Stimulated activated CD8-positive, alpha-beta memory T cell treated with anti-CD3 and anti-CD28 coated beads, Interleukin-4, amount 100 ng/mL, for 48 hours (primary cell): Measurements from ENCODE around the gene AP3D1.
"Not testable (repeated sequence)": the region's sequence is repeated elsewhere in the genome, so short reads cannot be mapped to it uniquely, and the experiment has no call there.

Source experiments
- DNase-seq: peaks from one replicate; pipeline ENCODE4 v3.0.0-alpha.2; 2020

Gene AP3D1

DNA sequence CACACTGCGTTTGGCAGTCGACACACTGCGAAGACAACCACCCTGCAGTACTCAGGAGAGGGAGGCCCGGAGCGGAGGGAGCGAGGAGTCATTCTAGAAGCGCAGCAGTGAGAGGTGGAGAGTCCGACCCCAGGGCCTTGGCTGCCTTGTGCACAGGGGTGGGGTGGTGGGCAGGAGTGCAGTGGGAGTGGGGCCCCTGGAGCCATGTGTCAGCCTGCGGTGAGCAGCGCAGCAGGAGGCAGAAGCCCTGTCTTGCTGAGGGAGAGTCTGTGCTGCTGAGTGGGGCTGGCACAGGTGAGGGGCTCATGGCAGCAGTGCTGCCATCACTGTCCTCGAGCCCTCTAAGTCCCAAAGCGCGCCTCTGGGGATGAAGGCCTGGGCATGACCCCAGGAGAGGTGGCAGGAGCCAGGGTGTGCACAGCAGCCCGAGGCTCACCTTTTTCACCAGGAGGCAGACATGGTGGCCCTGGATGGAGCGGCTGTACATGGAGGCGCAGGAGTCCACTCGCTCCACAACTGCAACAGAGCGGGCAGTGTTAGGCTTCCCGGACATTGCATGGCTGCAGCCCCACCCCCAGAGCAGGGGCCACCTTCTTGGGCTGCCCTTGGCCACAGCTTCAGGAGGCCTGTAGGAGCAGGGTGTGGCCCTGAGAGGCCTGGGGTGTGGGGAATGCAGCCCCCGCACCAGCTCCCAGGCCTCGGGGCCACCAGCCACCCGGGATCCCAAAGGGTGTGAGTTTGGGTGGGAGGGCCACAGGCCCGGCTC is 42.9 kb downstream of the AP3D1 start:
- no peak for DNase-seq

- DNase-seq = no peak
These were observed 48.2 kb downstream of the AP3D1 start for GRCh38 chr19:2103045-2103707.

- DNase-seq = no peak
These were observed 49.7 kb downstream of the AP3D1 start for GRCh38 chr19:2101417-2102335.

DNA sequence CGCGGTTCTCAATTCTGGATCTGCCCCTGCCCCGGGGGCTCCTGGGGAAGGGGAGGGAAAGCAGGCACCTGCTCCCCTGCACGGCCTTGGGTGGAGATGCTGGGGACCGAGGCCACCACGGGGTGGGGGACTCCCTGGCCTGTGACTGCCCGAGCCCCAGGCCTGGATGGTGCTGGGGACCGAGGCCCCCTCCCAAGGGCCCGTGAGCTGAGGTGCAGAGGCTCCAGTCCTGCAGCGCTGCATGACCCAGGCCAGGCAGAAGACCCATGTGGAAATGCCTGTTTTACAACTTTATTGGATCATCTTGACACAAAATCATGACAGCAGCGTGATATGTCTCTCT is 50.7 kb downstream of the AP3D1 start:
- no peak for DNase-seq

DNA sequence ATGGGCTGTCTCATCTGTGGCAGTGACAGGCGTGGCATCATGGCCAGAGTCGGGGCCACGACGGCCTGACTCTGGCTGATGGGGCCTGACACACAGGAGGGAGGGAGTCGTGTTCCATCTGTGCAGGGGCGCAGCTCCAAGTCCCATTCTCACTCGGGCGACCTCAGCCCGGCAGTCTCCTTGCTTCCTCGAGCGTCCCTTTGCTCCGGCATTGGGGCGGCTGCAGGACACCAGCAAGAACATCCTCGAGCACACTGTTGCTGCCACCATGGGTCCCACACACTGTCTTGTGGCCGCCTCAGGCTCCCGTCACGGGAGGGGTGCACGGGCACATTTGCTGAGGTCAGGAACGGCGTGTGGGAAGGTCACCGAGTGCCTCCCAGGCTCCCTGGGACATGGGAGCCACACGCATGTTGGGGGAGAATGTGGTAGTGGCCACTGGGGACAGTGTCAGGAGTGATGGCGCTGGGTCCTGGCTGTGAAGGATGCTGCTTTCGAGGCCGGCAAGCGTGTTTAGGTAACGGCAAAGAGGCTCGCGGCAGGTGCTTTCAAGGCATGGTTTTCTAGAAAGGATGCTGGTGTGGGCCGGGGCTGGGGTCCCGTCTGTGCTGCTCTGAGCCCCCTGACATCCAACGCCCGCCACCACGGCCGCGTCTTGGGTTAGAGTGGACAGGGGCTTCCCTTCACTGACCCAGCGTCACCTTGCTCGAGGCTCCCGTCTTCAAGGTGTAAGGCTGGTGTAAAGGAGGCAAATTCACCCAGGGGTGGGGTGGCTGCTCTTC is 51.2 kb downstream of the AP3D1 start:
- DNase-seq = no peak

DNA sequence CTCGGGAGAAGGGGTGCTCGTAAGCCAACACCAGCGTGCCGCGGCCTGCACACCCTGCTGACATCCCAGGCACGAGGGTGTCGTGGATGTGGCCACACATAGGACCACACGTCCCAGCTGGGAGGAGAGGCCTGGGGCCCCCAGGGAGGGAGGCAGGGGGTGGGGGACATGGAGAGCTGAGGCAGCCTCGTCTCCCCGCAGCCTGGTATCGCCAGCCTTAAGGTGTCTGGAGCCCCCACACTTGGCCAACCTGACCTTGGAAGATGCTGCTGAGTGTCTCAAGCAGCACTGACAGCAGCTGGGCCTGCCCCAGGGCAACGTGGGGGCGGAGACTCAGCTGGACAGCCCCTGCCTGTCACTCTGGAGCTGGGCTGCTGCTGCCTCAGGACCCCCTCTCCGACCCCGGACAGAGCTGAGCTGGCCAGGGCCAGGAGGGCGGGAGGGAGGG is 52.3 kb downstream of the AP3D1 start:
- DNase-seq = no peak

DNA sequence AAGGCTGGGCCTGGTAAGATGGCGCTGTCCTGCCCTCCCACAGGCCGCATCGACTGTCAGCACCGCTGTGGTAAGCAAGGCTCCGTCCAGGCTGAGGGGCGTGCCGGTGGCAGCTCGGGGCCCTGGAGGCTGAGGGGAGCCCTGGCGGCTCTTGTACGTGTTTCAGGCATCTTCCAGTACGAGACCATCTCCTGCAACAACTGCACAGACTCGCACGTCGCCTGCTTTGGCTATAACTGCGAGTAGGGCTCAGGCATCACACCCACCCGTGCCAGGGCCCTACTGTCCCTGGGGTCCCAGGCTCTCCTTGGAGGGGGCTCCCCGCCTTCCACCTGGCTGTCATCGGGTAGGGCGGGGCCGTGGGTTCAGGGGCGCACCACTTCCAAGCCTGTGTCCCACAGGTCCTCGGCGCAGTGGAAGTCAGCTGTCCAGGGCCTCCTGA is 53.5 kb downstream of the AP3D1 start:
- no peak for DNase-seq

GRCh38 chr19:2097203-2097885 is 54.0 kb downstream of the AP3D1 start:
- peak; percentile 65 for DNase-seq

DNA sequence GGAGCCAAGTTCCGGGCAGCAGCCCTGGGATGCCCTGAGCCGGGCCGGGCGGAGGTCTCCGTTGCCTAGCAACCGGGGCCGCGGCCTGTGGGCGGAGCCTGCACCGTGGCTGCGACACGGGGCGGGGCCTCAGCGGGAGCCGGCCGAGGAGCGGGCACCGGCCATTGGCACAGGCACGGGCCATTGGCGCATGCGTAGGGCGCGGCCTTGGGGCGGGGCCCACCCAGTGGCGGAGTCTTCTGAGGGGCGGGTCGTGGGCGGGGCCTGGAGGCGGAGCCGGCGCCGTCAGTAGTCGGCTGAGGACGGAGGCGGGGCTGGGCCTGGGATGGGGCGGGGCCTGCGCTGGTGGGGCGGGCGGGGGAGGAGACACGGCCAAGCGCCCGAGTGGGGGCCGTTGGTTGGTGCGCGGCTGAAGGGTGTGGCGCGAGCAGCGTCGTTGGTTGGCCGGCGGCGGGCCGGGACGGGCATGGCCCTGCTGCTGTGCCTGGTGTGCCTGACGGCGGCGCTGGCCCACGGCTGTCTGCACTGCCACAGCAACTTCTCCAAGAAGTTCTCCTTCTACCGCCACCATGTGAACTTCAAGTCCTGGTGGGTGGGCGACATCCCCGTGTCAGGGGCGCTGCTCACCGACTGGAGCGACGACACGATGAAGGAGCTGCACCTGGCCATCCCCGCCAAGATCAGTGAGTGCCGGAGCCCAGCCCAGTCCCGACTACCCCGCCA is 54.7 kb downstream of the AP3D1 start, which contains the start of gene IZUMO4:
Gene IZUMO4, plus strand, starts transcription at position 436 of the 723 bp plus-strand sequence. Its CDS starts 31 bp downstream, at position 467.
- DNase-seq = peak; percentile 100

DNA sequence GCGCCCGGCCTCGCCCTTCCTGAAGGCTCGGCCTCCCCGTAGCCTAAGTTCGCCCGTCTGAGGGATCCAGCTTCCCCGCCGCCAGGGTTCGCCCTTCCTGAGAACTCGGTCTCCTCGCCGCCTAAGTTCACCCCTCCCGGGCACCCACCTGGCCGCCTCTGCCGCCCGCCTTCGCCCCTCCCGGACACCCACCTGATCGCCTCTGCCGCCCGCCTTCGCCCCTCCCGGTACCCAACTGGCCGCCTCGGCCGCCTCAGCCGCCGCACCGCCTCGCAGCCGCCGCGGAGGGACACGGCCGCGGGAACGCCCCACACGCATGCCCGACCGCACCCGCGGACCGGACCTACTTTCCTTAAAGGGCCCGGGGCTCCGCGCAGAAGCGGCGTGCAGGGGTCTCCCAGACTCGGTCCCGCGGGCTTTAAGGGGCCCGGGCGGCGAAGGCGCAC is 55.3 kb downstream of the AP3D1 start, which contains the start of gene MOB3A:
Gene MOB3A, minus strand, starts transcription at position 293 of the 446 bp plus-strand sequence. CDS start 17,766 bp downstream, outside the sequence.
- peak; percentile 89 for DNase-seq

DNA sequence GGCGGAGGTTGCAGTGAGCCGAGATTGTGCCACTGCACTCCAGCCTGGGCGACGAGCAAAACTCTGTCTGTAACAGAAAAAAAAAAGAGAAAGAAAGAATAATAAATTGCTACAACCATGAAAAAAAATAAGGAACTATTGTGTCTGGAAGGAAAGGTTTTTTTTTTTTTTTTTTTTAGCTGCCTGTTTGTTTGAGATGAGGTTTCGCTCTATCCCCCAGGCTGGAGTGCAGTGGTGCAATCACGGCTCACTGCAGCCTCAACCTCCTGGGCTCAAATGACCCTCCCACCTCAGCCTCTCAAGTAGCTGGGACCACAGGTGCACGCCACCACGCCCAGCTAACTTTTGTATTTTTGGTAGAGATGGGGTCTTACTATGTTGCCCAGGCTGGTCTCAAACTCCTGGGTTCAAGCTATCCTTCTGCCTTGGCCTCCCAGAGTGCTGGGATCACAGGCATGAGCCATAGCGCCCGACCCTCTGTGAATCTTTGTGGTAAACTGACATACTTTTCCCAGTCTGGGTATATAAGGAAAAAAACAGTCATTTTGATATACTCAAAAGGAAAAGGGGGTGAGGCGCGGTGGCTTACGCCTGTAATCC is 59.3 kb downstream of the AP3D1 start:
- DNase-seq = not testable (repeated sequence)

DNA sequence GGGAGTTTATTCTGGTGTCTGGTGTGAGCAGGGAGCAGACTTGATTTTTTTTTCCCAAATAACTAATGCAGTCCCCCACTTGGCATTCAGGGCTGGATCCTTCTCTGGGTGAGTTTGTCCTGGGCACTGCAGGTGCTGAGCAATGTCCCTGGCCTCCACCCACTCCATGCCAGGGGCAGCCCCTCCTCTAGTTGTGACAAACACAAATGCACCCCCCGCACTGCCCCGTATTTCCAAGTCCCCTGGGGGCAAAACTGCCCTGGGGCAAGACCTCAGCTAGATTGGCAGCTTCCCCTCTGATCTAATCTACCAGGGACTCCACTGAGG is 61.7 kb downstream of the AP3D1 start:
- DNase-seq = no peak

DNA sequence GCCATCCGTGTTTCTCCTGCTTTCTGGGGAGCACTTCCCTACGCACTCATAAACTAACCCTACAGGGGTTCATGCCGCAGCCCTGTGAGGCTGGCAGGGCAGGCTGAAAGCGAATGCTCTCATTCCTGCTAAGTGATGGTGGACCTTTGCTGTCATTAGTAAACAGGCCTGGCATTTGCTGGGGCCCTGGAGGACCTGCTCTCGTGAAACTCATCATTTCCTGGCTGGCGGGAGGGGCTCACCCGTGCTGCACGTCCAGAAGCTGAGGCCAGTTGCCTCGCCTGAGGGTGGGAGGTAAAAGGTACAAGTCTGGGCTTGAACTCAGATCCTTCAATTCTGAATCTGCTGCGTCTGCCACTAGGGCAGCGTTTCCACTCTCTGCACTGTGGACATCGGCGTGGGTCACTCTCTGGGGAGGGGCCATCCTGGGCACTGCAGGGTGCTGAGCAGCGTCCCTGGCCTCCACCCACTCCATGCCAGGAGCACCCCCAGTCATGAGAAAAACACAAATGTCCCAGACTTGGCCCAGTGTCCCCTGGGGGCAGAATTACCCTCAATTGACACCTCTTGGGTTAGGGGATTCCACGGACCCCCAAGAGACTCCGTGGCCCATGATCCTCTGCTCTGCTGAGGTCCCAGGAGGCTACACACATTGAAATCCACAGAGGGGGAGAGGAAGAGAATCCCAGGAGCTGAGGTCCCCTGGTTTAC is 62.2 kb downstream of the AP3D1 start:
- DNase-seq = no peak

- no peak for DNase-seq
These were observed 63.7 kb downstream of the AP3D1 start for GRCh38 chr19:2087621-2088100.

DNA sequence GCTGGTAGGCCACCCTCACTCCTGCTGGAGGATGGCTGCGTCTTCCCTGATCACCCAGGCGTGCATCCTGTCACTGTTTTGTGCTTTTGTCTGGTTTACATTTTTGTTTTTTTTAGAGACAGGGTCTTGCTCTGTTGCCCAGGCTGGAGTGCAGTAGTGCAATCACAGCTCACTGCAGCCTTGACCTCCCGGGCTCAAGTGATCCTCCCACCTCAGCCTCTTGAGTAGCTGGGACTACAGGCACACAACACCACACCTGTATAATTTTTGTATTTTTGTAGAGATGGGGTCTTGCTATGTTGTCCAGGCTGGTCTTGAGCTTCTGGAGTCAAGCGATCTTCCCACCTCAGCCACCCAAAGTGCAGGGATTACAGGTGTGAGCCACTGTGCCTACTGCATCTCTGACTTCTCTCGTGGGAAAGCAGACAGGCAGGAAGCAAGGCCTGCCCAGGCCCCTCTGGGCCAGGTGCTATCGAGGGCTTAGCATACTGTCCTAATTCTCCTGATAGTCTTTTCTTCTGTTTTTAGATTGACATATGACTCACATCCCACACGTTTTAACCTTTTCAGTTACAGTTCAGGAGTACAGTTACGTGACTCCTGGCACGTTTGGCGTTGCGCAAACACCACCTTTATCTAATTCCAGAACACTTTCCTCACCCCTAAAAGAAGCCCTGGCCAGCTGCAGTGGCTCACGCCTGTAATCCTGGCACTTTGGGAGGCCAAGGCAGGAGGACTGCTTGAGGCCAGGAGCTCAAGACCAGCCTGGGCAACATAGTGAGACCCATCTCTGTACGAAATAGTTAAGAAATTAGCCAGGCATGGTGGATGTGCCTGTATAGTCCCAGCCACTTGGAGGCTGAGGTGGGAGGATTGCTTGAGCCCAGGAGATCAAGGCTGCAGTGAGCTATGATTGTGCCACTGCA is 64.4 kb downstream of the AP3D1 start:
- peak; percentile 70 for DNase-seq

- peak; percentile 94 for DNase-seq
These were observed 66.2 kb downstream of the AP3D1 start for GRCh38 chr19:2084993-2085720.

DNA sequence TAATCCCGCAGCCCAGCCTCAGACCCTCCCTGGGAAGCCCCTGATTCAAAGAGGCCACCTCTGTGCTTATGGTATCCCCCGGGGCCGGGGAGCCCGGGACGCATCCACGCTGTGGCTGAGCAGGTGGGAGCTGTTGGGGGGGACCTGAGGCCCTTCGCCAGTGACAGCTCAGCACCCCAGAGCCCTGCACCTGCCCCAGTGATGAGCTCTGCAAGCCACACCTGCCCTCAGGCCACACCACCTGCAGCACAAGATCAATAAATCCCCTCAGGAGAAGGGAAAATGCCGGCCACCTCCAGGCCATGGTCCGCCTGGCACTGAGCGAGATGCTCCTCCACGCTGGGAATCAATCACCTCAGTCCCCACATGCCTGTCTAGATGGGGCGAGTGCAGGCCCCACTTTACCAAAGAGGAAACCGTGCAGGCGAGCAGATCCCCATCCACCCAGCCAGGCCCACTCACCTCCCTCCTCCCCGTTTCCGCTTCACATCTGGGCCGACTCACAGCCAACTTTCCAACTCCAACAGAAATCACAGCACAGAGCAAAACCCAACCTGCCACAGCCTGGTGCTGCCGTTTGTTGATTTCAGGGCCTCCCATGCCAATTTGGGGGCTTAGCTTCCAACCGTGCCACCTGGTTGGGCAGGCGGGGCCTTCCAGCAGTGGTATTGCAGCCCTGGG is 68.1 kb downstream of the AP3D1 start:
- DNase-seq = peak; percentile 78
